ENCODE measurements around the gene WASF3. TPM values are rescaled to one million over a fixed set of nuclear protein-coding genes. Genes with fewer than 3 reads are reported as not detected.

WASF3 gene
- total and polyA plus RNA-seq, 2 donors from 2014 or later = 3.7 to 18.5 TPM

GRCh38 chr13:26601669-26602068 is 44.2 kb downstream of the WASF3 start:
- intact Hi-C loops (cut with DNase I) = no loop called here
- TF ChIP-seq CTCF (IDR thresholded peaks at IDR 0.05; ENCODE audit: borderline replicate concordance, extremely low read depth, insufficient read depth) = no peak
- no peak overlapping the region for H3K9ac ChIP-seq (ENCODE audit: low read length in 3 of 3)
- no peak overlapping the region for H3K27ac ChIP-seq (ENCODE audit: low read depth in 2 of 2, low read length in 2 of 2)
- no peaks in the 10 kb centered on the region for H3K36me3 ChIP-seq (ENCODE audit: control insufficient read depth in 2 of 3, insufficient read depth in 3 of 3, low read length in 3 of 3)
- DNase-seq (no peak), FAIRE-seq (no peak)
- no peaks in the 10 kb centered on the region for H3K9me3 ChIP-seq (ENCODE audit: control insufficient read depth in 2 of 3, insufficient read depth in 1 of 3, low read length in 3 of 3)
- no peaks in the 10 kb centered on the region for H3K27me3 ChIP-seq (ENCODE audit: control insufficient read depth, insufficient read depth, low read length)
- H3K4me1 ChIP-seq (ENCODE audit: control insufficient read depth in 2 of 3, insufficient read depth in 2 of 3, low read depth in 1 of 3, low read length in 3 of 3) = peaks cover 0 to 9% (median 4%) of the 10 kb centered on the region in 3 donors
- H3K4me3 ChIP-seq (ENCODE audit: low read length in 3 of 3) = no peak overlapping the region

DNA sequence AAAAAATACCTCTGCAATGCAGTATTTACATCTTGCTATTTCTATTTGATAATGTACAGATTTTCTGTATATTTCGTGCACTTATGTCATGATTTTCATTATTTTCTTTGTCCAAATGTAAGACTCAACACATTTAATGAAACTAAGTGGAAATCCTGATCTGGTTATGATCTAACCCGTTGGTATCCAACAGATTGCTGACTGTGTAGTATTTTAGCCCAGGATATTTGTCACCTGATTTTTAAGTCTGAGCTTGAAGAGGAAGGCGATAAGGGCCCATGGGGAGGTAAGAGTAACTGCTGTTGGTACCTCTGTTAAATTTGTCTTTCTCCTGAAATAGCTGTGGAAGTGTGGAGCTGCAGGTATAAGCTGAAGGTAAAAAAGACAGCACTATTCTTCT is 45.3 kb downstream of the WASF3 start:
- DNase-seq = no peak
- no peak overlapping the region for H3K9ac ChIP-seq (ENCODE audit: low read length in 3 of 3)
- no peak overlapping the region for H3K27ac ChIP-seq (ENCODE audit: low read depth in 2 of 2, low read length in 2 of 2)
- peaks cover 0 to 9% (median 4%) of the 10 kb centered on the region in 3 donors for H3K4me1 ChIP-seq (ENCODE audit: control insufficient read depth in 2 of 3, insufficient read depth in 2 of 3, low read depth in 1 of 3, low read length in 3 of 3)
- no peaks in the 10 kb centered on the region for H3K9me3 ChIP-seq (ENCODE audit: control insufficient read depth in 2 of 3, insufficient read depth in 1 of 3, low read length in 3 of 3)
- FAIRE-seq = no peak
- H3K4me3 ChIP-seq (ENCODE audit: low read length in 3 of 3) = no peak overlapping the region
- H3K36me3 ChIP-seq (ENCODE audit: control insufficient read depth in 2 of 3, insufficient read depth in 3 of 3, low read length in 3 of 3) = no peaks in the 10 kb centered on the region
- no peaks in the 10 kb centered on the region for H3K27me3 ChIP-seq (ENCODE audit: control insufficient read depth, insufficient read depth, low read length)
- TF ChIP-seq CTCF (IDR thresholded peaks at IDR 0.05; ENCODE audit: borderline replicate concordance, extremely low read depth, insufficient read depth) = no peak
- intact Hi-C loops (cut with DNase I) = no loop called here

DNA sequence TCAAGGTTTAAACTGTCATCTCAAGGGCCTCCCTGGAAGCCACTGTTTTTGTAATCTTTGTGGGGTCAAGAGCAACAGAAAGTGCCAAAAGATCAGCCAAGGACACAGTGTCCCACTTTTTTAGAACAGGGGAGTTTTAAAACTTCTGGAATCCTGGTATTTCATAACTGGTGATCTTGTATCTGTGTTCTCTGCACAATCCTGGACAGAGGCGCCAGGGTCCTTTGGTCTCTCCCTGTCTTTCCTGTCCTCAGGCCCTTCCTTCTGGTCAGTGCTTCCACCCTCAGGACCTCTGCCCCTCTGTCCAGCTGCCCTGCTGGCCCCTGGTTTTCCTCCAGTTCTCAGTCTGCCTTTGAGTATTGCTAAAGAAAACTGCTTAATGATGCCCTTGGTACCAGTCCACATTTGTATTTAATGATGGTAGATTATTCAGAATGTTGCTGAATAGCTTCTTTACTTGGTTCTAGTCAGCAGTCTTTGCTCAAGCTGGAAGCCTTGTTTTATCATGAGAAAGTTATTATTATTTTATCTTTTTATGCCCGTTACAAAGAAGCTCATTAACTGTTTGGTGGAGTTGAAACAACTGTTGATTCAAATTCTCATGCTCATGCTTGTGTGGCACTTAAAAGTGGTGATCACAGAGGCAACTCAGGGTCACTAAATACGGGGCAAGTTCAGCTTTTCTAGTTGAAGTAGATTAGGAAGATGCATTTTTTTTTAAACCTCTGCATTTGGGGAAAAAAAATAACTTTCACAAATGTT is 47.5 kb downstream of the WASF3 start:
- TF ChIP-seq CTCF (IDR thresholded peaks at IDR 0.05; ENCODE audit: borderline replicate concordance, extremely low read depth, insufficient read depth) = no peak
- intact Hi-C loops (cut with DNase I) = no loop called here
- H3K27ac ChIP-seq (ENCODE audit: low read depth in 2 of 2, low read length in 2 of 2) = no peak overlapping the region

More for the DNA sequence above, 47.5 kb downstream of the WASF3 start:
- peak in 1 of 5 donors; percentile 91 for DNase-seq
- no peak overlapping the region for H3K9ac ChIP-seq (ENCODE audit: low read length in 3 of 3)
- no peaks in the 10 kb centered on the region for H3K9me3 ChIP-seq (ENCODE audit: control insufficient read depth in 2 of 3, insufficient read depth in 1 of 3, low read length in 3 of 3)
- H3K4me3 ChIP-seq (ENCODE audit: low read length in 3 of 3) = no peak overlapping the region
- no peaks in the 10 kb centered on the region for H3K36me3 ChIP-seq (ENCODE audit: control insufficient read depth in 2 of 3, insufficient read depth in 3 of 3, low read length in 3 of 3)
- H3K27me3 ChIP-seq (ENCODE audit: control insufficient read depth, insufficient read depth, low read length) = no peaks in the 10 kb centered on the region
- no peak for FAIRE-seq
- H3K4me1 ChIP-seq (ENCODE audit: control insufficient read depth in 2 of 3, insufficient read depth in 2 of 3, low read depth in 1 of 3, low read length in 3 of 3) = peaks cover 0 to 9% (median 4%) of the 10 kb centered on the region in 3 donors
